ENCODE measurements around the gene NTRK2.

The NTRK2 gene

DNA sequence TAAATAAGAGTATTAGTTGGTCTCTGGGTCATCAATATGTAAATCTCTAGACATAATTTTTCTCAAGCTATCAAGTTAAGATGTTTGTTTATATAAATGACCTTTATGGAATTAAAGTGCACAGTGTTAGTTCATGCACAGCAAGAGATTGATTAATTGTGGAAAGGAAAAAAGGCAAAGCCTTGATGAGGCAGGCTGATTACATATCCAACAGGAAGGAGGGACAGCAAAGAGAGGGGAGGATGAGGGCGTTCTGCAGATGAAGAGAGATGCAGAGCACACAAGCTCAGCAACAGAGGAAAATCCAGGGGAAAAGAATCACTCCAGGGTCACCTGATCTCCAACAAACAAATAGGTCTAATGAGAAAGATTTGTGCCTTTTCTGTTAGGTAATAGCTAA, 16.5 kb downstream of the NTRK2 start:
- DNase-seq = no peak

- no peak for DNase-seq
Measured at GRCh38 chr9:84688956-84689355, 19.4 kb downstream of the NTRK2 start.

DNA sequence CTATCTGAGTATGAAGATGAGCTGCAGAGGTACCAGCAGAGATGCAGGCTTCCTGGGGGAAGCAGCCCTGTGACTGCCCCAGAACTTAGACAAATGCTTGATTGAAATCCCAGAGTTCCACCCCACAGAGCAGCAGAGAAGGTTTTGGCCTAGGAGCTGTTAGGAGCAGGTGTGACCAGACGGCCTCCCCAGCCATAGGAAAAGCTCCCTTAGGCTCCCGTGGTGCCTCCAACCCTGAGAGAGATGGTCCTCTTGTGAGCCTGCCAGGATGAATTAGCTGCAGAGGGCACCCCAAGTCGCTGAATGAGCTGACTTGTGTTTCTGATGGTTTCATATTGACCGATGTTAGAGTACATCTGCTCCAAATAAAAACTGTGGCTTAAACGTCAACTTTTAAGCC, 22.1 kb downstream of the NTRK2 start:
- no peak for DNase-seq

GRCh38 chr9:84694248-84694647, 24.7 kb downstream of the NTRK2 start:
- no peak for DNase-seq

GRCh38 chr9:84697042-84697441, 27.5 kb downstream of the NTRK2 start:
- no peak for DNase-seq

- DNase-seq = no peak
Measured at GRCh38 chr9:84697509-84698114, 28.1 kb downstream of the NTRK2 start.

GRCh38 chr9:84698323-84698722, 28.8 kb downstream of the NTRK2 start:
- no peak for DNase-seq

DNA sequence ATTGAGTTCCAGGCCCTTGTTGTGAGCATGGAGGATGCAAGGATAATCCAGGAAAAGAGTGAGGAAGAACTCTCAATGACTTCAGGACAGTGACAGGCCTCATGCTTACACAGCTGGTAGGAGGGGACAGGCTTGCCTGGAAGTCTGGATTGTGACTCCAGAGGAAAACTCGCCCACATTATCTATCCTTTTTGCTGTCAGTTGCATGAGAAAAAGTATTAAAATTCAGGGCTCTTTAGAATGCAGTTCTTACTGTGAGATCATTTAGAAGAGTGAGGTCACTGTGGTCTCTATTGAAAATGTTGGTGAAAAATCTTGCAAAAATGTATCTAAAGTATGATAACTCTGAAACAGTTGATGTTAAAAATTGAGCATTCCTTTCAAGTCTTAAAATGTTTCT, 30.5 kb downstream of the NTRK2 start:
- no peak for DNase-seq

DNA sequence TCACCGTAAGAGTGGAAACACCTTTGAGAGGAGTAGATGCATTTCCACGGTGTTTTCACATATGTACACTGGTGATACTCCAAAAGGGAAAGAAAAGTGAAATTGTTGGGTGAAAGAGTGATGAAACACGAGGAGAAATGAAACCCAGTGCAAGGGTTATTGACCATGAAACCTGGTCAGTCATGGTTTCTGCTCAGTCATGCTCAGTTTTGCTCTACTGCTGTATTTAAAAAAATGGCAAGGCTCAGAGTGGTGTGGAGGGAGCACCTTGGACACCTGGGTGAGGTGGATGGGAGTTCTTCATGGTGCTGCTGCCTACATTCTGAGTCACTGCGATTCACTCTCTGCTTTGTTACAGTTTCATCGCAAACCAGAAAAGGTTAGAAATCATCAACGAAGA, 32.3 kb downstream of the NTRK2 start:
- DNase-seq = no peak

DNA sequence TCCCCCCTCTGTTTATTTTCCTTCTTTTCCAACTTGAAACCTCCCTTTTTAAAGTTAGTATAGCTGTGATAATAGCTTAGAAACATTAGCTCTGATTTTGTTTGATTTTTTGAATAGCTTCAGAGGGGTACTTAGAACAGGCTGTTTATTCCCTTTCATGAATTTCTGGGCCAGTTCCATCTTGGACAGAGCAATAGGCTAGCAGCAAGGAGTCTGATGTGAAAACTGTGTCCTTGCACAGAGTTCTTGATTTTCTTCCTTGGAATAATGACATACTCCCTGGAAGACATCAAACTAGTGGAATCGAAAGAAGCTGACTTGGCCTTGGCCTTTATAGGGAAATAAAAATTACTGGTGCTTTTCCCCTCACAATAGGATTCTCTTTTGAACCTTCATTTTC, 32.9 kb downstream of the NTRK2 start:
- DNase-seq = no peak

DNA sequence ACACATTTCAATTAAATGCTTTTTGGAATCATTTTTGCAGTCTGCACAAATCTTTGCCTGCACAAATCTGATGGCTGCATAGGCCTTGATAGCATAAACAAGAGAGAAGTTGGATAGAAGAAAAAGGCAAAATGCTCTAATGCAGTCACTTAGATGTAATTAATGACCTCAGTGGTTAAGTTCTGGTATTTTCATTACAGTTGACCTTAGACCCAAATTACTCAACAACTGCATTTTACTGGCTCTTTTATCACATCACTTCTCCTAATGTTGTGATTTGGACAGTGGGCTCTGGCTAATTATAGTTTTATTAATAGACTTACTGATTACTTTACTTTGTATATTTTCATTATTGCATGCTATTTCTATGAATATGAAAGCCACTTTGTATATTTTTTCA, 34.3 kb downstream of the NTRK2 start:
- DNase-seq = no peak

DNA sequence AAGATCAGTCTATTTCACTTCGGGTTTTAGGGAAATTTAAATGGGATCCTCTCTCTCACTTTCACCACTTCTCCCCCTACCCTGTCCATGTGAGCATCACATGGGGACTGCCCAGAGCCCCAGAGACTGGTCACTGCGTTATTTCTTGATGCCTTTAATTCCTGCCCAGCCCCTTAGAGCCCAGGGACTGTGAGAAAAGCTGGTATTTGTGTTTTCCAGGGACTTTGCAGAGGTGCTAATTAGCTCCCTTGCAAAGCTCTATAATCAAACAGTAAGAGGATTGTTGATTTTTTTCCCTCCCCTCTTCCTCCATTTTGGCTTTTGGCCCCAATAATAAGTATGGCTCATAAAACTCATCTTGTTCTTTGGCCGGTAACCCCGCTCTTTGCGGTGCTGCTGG, 35.6 kb downstream of the NTRK2 start:
- no peak for DNase-seq

GRCh38 chr9:84708400-84708799, 38.9 kb downstream of the NTRK2 start:
- no peak for DNase-seq

DNA sequence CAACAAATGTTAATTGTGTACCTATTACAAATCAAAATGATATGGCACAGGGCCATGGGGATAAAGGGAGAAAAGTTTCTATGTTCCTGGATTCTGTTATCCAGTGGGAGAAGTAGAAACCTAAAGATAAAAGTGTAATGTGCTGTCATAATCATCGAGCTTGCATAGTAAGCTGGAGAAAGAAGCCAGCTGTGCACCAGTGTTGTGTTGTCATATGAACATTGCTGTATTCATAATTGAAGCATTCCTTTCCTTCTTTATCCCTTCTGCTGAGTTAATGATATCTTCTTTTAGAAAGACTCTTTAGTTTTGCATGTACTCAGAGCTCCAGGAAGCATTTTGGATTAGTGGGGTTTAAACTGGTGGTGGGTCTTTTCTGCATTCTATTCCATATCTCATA, 39.5 kb downstream of the NTRK2 start:
- no peak for DNase-seq

- no peak for DNase-seq
Measured at GRCh38 chr9:84710701-84711397, 41.3 kb downstream of the NTRK2 start.

- DNase-seq = no peak
Measured at GRCh38 chr9:84711398-84711777, 41.9 kb downstream of the NTRK2 start.

GRCh38 chr9:84711936-84712335, 42.4 kb downstream of the NTRK2 start:
- no peak for DNase-seq

- DNase-seq = no peak
Measured at GRCh38 chr9:84716217-84716616, 46.7 kb downstream of the NTRK2 start.

DNA sequence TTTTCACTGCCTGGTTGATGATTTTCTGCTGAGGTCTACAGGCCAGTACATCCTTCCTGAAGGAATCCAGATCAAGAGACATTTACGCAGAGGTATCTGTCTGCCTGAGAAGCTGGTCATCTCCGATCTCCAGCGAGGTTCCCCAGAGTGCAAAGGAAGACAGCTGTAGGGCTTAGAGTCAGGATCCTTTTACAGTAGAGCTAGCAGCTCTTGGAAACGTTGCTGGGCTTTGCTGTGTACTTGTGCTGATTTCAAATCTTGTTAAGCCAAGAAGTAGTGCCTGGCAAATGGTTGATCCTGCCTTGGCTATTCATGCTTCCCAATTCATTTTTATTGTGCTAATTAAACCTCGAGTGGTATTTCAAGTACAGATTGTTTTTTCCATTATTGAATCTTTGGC, 48.9 kb downstream of the NTRK2 start:
- DNase-seq = no peak

- no peak for DNase-seq
Measured at GRCh38 chr9:84722388-84722989, 53.0 kb downstream of the NTRK2 start.

GRCh38 chr9:84723426-84723825, 53.9 kb downstream of the NTRK2 start:
- no peak for DNase-seq

DNA sequence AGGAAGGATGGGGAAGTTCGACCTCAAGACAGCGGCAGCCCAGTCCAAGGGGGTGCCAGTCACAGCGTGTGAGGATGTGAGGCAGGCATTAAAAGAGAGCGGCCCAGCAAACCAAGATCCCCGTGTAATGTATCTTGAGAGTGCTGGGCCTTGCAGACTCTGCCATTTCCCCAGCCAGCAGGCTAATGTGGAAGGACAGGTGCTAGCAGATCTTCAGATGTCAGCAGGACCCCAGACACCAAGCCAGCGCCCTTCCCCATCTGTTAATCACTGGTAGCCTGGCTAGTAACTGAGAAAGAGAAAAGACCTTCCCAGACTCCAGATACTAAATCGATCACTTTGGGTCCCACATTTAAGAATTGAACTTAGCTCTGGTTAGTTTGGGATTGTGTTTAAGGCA, 62.2 kb downstream of the NTRK2 start:
- DNase-seq = no peak

DNA sequence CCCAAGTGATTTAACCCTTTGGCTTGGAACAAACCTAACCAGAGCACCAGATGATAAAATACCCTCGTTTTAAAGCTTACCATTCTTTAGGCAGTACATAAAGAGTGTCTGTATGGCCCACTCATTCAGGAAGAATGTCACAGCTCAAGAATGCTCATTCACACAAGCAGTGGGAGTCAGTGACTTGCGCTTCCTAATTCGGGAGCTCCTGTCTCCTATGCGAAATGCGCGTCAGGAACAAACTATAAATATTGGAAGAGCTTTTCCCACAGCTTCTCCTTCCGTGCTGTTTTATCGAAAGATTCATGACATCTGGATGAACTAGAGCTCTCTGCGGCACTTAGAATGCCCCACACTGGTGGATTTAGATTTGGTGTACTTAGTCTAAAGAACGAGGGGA, 66.6 kb downstream of the NTRK2 start:
- DNase-seq = no peak

- no peak for DNase-seq
Measured at GRCh38 chr9:84736536-84736935, 67.0 kb downstream of the NTRK2 start.

DNA sequence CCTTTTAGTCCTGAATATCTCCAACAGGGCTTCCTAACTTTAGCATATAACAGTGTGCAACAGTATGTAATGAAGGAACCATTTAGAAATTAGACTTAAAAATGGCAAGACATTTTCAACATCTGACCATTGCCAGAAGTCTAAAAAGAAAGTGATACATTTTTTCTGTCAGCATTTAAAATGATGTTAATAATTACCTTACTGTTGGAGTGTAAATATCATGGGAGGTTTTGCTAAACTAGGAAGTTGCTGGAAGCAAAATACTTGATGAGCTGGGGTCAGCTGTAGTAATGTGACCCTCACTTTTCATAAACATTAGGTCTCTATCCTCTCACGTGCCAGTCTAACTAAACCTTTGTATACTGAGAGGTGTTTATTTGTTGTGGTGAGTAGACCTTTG, 68.8 kb downstream of the NTRK2 start:
- no peak for DNase-seq

Data from activated naive CD4-positive, alpha-beta T cell (primary cell).